HG03095 (cell line): ENCODE measurements around the gene METTL9.
"Not testable (repeated sequence)": the region's sequence is repeated elsewhere in the genome, so short reads cannot be mapped to it uniquely, and the experiment has no call there.

Experiments used
- ATAC-seq: cut with Tn5 transposase; IDR thresholded peaks from one replicate; pipeline ENCODE4 v1.9.1; 2021; ENCODE audit warnings: moderate library complexity; ENCODE audit not compliant: unreplicated experiment

METTL9 gene

DNA sequence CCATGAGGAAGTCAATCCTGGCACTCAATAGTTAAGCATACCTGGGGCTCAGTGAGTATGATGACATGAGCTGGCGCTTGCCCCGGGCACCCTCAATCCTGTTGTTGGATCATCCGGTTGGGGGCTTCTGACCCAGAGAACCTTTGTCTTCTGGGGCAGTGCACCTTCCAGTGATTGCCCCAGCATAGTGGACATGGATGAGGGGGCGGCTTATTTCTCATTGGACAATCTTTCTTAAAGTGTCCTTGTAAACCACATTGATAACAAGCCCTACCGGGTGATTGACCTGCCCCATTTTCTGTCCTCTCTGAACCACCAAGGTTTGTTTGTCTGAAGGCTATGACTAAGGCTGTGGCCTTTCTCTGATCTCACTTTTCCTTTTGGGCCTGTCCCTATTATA is 34.8 kb downstream of the METTL9 start:
- ATAC-seq, result no peak

GRCh38 chr16:21635694-21636093 is 36.3 kb downstream of the METTL9 start:
- not testable (repeated sequence) for ATAC-seq

- no peak for ATAC-seq
Measured at GRCh38 chr16:21637032-21637968, 37.9 kb downstream of the METTL9 start.

DNA sequence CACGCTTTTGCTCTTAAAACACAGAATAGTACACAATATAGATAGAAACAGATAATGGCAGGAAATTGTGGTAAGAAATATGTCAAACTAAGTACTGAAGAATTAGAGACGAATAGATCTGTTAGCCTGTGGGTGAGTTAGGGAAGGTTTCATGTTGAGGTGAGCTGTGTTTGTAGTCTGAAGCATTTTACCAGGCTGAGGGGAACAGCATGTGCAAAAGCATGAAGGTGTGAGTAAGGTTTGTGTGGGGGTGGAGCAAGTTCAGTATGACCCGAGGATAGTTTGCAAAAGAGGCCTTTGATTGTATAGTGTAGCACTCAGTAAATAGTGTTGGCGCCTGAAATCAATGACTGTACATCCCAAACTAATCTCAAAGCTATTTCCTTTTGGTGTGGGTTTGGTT is 39.2 kb downstream of the METTL9 start:
- no peak for ATAC-seq

DNA sequence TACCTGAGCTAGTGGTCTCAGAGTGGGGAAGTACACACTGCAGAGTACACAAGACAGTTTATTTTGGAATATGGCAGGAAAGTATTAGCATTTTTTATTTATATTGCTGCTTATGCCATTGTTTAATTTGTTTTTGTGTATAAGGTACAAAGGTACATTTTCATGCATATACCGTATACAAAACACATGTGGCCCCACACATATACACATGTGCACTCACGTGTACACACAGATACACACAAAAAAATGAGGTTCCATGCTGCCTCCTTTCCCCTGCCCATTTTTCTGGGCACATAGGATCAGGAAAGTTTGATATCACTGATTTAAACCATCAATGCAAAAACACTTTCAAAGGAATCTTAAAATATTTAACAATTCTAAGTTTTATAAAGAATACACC is 40.1 kb downstream of the METTL9 start:
- no peak for ATAC-seq

GRCh38 chr16:21641916-21642315 is 42.5 kb downstream of the METTL9 start:
- no peak for ATAC-seq

DNA sequence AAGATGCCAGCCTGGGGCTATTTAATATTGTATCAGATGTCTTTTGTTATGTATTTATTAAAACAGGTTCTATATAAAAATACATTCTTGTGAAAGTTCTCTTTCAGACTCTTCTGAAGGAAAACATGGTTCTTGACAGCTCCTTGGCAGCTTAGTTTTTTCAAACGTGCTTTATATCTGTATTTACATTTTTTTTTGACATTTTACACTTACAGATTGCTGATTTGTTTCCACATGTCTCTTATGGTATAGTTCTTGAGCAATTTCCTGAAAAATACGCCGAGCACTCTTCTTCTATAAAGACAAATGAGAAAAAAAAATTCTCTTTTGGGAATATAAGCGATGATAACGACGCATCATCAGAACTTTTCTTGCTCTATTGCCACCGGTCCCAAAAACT is 43.5 kb downstream of the METTL9 start:
- no peak for ATAC-seq

GRCh38 chr16:21643785-21644184 is 44.4 kb downstream of the METTL9 start:
- no peak for ATAC-seq

DNA sequence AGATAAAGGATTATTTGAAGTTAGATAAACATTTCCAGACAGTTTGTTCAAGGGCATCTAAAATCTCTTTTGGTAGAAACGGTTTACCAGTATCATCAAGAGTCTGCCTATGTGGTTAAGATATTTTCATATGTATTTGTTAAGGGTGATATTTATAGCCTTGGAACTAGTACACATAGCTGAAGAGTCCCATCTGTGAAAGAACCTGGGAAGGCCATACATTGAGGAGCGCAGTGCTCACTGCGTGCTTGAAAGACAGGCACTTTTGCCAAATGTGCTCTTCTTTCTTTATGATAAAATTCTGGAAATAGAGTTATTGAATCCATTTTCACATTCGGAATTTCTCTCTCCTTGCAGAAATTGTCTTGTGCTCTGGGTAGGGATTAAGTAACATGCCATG is 45.3 kb downstream of the METTL9 start:
- no peak for ATAC-seq

DNA sequence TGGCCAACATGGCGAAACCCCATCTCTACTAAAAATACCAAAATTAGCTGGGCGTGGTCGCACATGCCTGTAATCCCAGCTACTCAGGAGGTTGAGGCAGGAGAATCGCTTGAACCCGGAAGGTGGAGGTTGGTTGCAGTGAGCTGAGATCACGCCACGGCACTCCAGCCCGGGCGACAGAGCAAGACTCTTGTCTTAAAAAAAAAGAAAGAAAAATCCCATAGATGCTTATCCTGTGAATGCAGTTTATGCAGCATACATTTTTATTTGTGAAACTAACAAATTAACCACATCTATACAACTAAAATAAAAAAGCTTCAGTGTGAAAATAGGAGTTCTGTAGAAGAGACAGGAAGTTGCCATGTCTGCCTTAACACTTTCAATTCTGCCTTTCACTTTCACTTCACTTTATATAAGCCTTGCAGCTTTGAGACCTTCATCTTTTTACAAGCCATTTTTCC is 45.9 kb downstream of the METTL9 start:
- ATAC-seq, result peak; percentile 32

GRCh38 chr16:21646091-21646490 is 46.7 kb downstream of the METTL9 start:
- no peak for ATAC-seq

GRCh38 chr16:21646721-21647561 is 47.6 kb downstream of the METTL9 start:
- ATAC-seq, result peak; percentile 84

- ATAC-seq, result no peak
Measured at GRCh38 chr16:21647562-21648164, 48.3 kb downstream of the METTL9 start.

DNA sequence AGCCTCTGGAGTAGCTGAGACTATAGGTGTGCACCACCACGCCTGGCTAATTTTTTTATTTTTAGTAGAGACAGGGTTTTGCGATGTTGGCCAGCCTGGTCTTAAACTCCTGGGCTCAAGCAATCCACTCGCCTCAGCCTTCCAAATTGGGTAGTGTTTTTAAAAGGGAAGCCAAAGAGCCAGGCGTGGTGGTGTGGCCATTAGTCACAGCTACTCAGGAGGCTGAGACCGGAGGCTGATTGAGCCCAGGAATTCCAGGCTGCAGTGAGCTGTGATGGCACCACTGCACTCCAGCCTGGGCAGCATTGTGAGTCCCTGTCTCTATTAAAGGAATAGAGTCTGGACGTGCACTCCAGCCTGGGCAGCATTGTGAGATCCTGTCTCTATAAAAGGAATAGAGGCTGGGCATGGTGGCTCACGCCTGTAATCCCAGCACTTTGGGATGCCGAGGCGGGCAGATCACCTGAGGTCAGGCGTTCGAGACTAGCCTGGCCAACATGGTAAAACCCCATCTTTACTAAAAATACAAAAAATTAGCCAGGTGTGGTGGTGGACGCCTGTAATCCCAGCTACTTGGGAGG is 50.5 kb downstream of the METTL9 start:
- ATAC-seq, result not testable (repeated sequence)

GRCh38 chr16:21650521-21650920 is 51.1 kb downstream of the METTL9 start:
- ATAC-seq, result no peak

DNA sequence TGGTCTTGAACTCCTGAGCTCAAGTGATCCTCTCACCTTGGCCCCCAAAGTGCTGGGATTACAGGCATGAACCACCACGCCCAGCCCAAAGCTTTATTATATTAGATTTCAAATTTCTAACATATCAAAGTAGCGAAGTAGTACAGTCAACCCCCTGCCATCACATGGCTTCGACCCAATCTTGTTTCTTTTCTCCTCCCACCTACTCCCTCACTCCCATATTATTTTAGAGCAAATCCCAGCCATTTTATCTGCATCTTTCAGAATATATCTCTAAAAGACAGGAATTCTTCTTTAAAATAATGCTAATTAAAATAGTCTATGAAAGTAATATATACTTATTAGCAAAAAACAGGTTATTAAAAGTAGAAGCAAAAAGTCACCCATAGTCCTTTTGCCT is 52.1 kb downstream of the METTL9 start:
- ATAC-seq, result no peak

DNA sequence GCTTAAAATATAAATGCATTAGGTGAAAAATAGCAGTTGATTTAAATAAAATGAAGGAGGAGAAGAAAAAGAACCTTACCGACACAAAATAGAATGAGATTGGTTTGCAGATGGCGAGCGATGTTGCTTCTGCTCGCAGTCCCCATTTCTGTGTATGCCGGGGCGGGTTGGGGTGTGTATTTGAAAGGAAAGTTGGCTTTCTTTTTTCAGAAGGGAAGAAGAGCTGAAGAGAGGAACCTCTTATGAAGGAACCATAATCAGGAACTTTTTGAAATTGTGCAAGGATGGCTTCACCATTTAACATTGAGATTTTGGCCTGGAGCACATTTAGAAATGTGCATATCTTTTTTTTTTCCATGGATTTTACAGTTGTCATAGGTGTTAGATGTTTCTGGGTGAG is 53.1 kb downstream of the METTL9 start, which contains the start of gene IGSF6:
Gene IGSF6, minus strand, starts transcription at position 156 of the 400 bp plus-strand sequence. Its CDS starts 10 bp downstream, at position 146.
- ATAC-seq, result no peak

DNA sequence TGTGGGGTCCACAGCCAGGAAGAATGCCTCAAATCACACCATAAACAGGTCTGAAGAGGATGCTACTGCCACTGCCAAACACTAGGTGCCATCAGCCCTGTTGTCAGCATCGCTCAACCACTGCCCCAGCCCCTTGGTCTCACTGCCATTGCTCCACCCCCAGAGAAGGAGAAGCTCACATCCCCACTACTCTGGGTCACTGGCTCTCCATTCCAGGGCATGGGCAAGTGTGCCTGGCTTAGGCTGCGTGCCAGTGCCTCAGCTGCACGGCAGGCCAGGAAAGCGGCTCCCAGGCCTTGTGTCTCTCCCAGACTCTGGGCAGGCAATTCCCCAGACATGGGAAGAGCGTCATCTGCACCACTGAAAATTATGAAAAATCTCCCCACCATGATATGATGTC is 54.2 kb downstream of the METTL9 start:
- no peak for ATAC-seq

- ATAC-seq, result no peak
Measured at GRCh38 chr16:21654466-21654865, 55.1 kb downstream of the METTL9 start.

- ATAC-seq, result no peak
Measured at GRCh38 chr16:21654881-21655280, 55.5 kb downstream of the METTL9 start.
